Peyer's patch (tissue), 4 donors: Measurements from ENCODE around the gene NFYB. TPM values are rescaled to one million over a fixed set of nuclear protein-coding genes. Genes with fewer than 3 reads are reported as not detected.

Source experiments
- DNase-seq, 3 donors: peaks; one replicate each; pipeline ENCODE4 v3.0.0-alpha.2; 2017 to 2019
- H3K27ac ChIP-seq, 4 donors: fragments of 200-600 bp; sonication (generic); one replicate each; pipeline ENCODE4 v1.5.1; 2016 to 2019
- H3K27me3 ChIP-seq, 2 donors: fragments of 200-600 bp; sonication (generic); one replicate each; pipeline ENCODE4 v1.5.1; 2019
- H3K36me3 ChIP-seq, 3 donors: fragments of 200-600 bp; sonication (generic); one replicate each; pipeline ENCODE4 v1.5.1; 2016 to 2019
- H3K4me1 ChIP-seq, 4 donors: fragments of 200-600 bp; sonication (generic); one replicate each; pipeline ENCODE4 v1.5.1; 2016 to 2019
- H3K4me3 ChIP-seq, 4 donors: fragments of 200-600 bp; sonication (generic); 1 replicate in 3 of 4; 2 replicates in 1 of 4; pipeline ENCODE4 v1.5.1; 2016 to 2019; ENCODE audit warnings: mild to moderate bottlenecking in 1 of 4
- H3K9me3 ChIP-seq, 4 donors: fragments of 200-600 bp; sonication (generic); one replicate each; pipeline ENCODE4 v1.5.1; 2016 to 2019; ENCODE audit warnings: mild to moderate bottlenecking in 1 of 4
- POLR2A ChIP-seq, 2 donors: fragments of 450-650 bp; IDR thresholded peaks; one replicate each; pipeline ENCODE4 v1.5.1; 2017; ENCODE audit warnings: antibody characterized with exemption in 2 of 2, mild to moderate bottlenecking in 2 of 2, moderate library complexity in 2 of 2
- small RNA-seq, 2 donors: library from RNA; depleted of rRNA; stranded (forward); fragments of <200 nt; gene quantifications; one replicate each; pipeline ENCODE3, GENCODE V24; 2016
- total RNA-seq, 4 donors: library from RNA; depleted of rRNA; stranded (reverse); fragments of >200 nt; gene quantifications; one replicate each; pipeline ENCODE4 v1.1.0, GENCODE V29; 2016
- TF ChIP-seq, protein P1 (sequence below), 6 experiments: fragments of 450-650 bp in 4 of 6; fragments of 200-600 bp in 2 of 6; sonication (generic) in 1 of 6; IDR thresholded peaks; one replicate each; pipeline ENCODE4 v1.5.1; 2017 to 2019; ENCODE audit warnings: antibody characterized with exemption in 6 of 6, mild to moderate bottlenecking in 3 of 6, moderate library complexity in 1 of 6

NFYB gene
- total RNA-seq, 4 donors from 2014 or later, result 9.1 to 25.6 (median 19.4) TPM

DNA sequence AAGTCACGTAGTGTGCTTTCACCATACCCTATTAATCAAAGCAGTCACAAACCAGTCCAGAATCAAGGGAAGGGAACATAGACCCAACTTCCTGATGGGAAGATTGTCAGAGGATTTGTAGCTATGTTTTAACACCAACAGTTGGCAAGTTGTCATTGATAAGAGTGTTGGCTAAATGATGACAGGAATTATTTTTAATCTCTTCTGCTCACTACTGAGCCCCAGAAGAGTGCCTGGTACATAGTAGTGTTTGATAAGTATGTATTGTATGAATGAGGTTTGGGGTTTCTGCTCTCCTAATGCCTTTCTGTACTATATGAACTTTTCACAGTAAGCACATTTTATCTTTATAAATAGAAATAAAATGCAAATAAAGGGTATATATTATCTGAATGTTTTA is 59.0 kb downstream of the NFYB start:
- H3K36me3 ChIP-seq, result peaks cover 0 to 26% (median 0%) of the 10 kb centered on the region in 3 donors
- H3K4me1 ChIP-seq, result no peaks in the 10 kb centered on the region
- DNase-seq, result no peak
- H3K9me3 ChIP-seq, result no peaks in the 10 kb centered on the region
- TF ChIP-seq POLR2A (IDR thresholded peaks at IDR 0.05), result no peak
- TF ChIP-seq, protein P1, sequence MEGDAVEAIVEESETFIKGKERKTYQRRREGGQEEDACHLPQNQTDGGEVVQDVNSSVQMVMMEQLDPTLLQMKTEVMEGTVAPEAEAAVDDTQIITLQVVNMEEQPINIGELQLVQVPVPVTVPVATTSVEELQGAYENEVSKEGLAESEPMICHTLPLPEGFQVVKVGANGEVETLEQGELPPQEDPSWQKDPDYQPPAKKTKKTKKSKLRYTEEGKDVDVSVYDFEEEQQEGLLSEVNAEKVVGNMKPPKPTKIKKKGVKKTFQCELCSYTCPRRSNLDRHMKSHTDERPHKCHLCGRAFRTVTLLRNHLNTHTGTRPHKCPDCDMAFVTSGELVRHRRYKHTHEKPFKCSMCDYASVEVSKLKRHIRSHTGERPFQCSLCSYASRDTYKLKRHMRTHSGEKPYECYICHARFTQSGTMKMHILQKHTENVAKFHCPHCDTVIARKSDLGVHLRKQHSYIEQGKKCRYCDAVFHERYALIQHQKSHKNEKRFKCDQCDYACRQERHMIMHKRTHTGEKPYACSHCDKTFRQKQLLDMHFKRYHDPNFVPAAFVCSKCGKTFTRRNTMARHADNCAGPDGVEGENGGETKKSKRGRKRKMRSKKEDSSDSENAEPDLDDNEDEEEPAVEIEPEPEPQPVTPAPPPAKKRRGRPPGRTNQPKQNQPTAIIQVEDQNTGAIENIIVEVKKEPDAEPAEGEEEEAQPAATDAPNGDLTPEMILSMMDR (IDR thresholded peaks at IDR 0.05), result no peak
- H3K27ac ChIP-seq, result no peak overlapping the region
- no peaks in the 10 kb centered on the region for H3K27me3 ChIP-seq
- H3K4me3 ChIP-seq, result no peak overlapping the region

DNA sequence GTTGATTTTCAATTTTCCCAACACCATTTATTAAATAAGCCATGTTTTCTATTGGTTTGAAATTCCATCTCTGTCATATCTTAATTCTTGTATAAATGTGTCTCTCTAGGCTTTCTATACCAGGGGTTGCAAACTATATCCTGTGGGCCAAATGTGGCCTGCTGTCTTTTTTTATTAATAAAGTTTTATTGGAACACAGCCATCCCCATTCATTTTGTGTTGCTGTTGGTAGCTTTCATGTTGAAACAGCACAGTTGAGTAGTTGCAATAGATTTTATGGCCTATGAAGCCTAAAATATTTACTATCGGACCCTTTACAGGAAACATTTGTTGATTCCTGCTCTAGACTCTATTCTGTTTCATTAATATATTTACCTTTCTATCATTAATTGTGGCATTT is 64.3 kb downstream of the NFYB start:
- Histone ChIP-seq H3K4me3 (no peak overlapping the region), H3K27ac (no peak overlapping the region), H3K9me3 (no peaks in the 10 kb centered on the region), H3K4me1 (peaks cover 0 to 3% (median 0%) of the 10 kb centered on the region in 4 donors), H3K36me3 (peaks cover 0 to 9% (median 0%) of the 10 kb centered on the region in 3 donors), H3K27me3 (no peaks in the 10 kb centered on the region)
- TF ChIP-seq, protein P1 (IDR thresholded peaks at IDR 0.05), result no peak
- no peak for TF ChIP-seq POLR2A (IDR thresholded peaks at IDR 0.05)
- DNase-seq, result no peak

DNA sequence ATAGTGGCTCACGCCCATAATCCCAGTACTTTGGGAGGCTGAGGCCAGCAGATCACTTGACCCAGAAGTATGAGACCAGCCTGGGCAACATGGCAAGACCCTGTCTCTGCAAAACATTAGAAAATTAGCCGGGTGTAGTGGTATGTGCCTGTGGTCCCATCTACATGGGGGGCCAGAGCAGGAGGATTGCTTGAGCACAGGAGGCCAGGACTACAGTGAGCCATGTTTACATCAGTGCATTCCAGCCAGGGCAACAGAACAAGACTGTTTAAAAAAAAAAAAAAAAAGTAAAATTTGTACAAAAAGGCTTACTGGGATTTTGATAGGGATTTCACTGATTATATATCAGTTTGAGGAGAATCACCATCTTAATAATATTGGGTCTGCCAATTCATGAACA is 65.9 kb downstream of the NFYB start:
- no peaks in the 10 kb centered on the region for H3K27me3 ChIP-seq
- no peak overlapping the region for H3K4me3 ChIP-seq
- H3K36me3 ChIP-seq, result peaks cover 0 to 15% (median 0%) of the 10 kb centered on the region in 3 donors
- DNase-seq, result no peak
- H3K4me1 ChIP-seq, result peaks cover 0 to 3% (median 0%) of the 10 kb centered on the region in 4 donors
- H3K9me3 ChIP-seq, result no peaks in the 10 kb centered on the region
- no peak for TF ChIP-seq POLR2A (IDR thresholded peaks at IDR 0.05)
- TF ChIP-seq, protein P1 (IDR thresholded peaks at IDR 0.05), result no peak
- H3K27ac ChIP-seq, result no peak overlapping the region

Small RNAs within 50 kb of the gene (small RNA-seq; reads per million reads assigned to genes)
- gene RNA5SP370, result 0 reads per million in 2 donors

Other genes with a start within 250 kb of the NFYB start
- 100 to 1,000 TPM; 197 to 655 (median 335) TPM for gene HSP90B1, start 207.8 kb downstream of the NFYB start, total RNA-seq
- 10 to 100 TPM; 24.5 to 37.0 (median 31.1) TPM for gene TDG, start 172.3 kb downstream of the NFYB start, total RNA-seq
- 10 to 100 TPM in 1 of 4 donors, 1 to 10 TPM in 3; 3.1 to 24.8 (median 5.4) TPM for gene GLT8D2, start 88.0 kb downstream of the NFYB start, total RNA-seq
- 10 to 100 TPM; 16.0 to 34.3 (median 20.3) TPM for gene HCFC2, start 73.7 kb downstream of the NFYB start, total RNA-seq
- 100 to 1,000 TPM in 3 of 4 donors, 10 to 100 TPM in 1; 94.1 to 240 (median 128) TPM for gene TXNRD1, start 77.6 kb upstream of the NFYB start, total RNA-seq
- 10 to 100 TPM; 17.2 to 52.0 (median 23.4) TPM for gene EID3, start 165.5 kb upstream of the NFYB start, total RNA-seq